Endothelial cell of umbilical vein (primary cell): ENCODE measurements around the gene SENP7. TPM values are rescaled to one million over a fixed set of nuclear protein-coding genes. Genes with fewer than 3 reads are reported as not detected.
A peak's percentile ranks its signal among the peaks of the same experiment; 100 is the strongest.

Experiments used
- BruUV-seq: library from RNA; stranded (reverse); fragments of 400-500 nt; replicated peaks from 2 replicates; lab custom pipeline; 2021; lab: Mats Ljungman, UMichigan
- CTCF ChIA-PET: fragments of 300-600, 350-600 bp; sonication (Branson Sonifier 250); formaldehyde crosslinking; loops from one replicate; lab custom pipeline; 2021; ENCODE audit warnings: antibody characterized with exemption, inconsistent platforms; lab: Charles Lee
- POLR2A ChIA-PET: fragments of 300-600, 350-600 bp; sonication (Branson Sonifier 250); formaldehyde crosslinking; loops from one replicate; lab custom pipeline; 2021; ENCODE audit warnings: antibody characterized with exemption, inconsistent platforms; lab: Charles Lee
- DNase-seq: peaks from one replicate; pipeline ENCODE4 v3.0.0-alpha.2; 2011; ENCODE audit warnings: low read depth, low spot score
- FAIRE-seq: peaks from 2 replicates; lab custom pipeline; 2011; peaks lifted over from hg19 to GRCh38; lab: Jason Lieb, UNC
- H2AFZ ChIP-seq: 2 replicates; pipeline ENCODE4 v1.6.0; 2012; ENCODE audit warnings: low read depth, low read length, control low read depth, inconsistent platforms
- H3K27ac ChIP-seq: 2 replicates; pipeline ENCODE4 v1.5.1; 2011; ENCODE audit warnings: low read depth, mild to moderate bottlenecking, control low read depth, low read length, moderate library complexity; ENCODE audit not compliant: insufficient read depth
- H3K27me3 ChIP-seq, 2 experiments: 2 replicates each; pipeline versions ENCODE4 v1.6.0 to v1.6.1; 2011; ENCODE audit warnings: low read length in 2 of 2, mixed read lengths in 1 of 2; ENCODE audit not compliant: control insufficient read depth in 2 of 2, insufficient read depth in 2 of 2
- H3K36me3 ChIP-seq, 2 experiments: 2 replicates in 1 of 2; 3 replicates in 1 of 2; pipeline ENCODE4 v1.5.1; 2011; ENCODE audit warnings: low read length in 2 of 2, mild to moderate bottlenecking in 1 of 2, moderate library complexity in 1 of 2; ENCODE audit not compliant: control insufficient read depth in 2 of 2, insufficient read depth in 2 of 2; ENCODE audit errors: extremely low read depth in 1 of 2
- H3K4me1 ChIP-seq: 3 replicates; pipeline ENCODE4 v1.5.1; 2011; ENCODE audit warnings: mild to moderate bottlenecking, low read length; ENCODE audit not compliant: control insufficient read depth, insufficient read depth; ENCODE audit errors: extremely low read depth
- H3K4me2 ChIP-seq: 2 replicates; pipeline ENCODE4 v1.6.1; 2011; ENCODE audit warnings: low read length, control low read depth, mixed read lengths; ENCODE audit not compliant: insufficient read depth
- H3K4me3 ChIP-seq, 3 experiments: fragments of 200-600 bp in 1 of 3; sonication (generic), shearing (Covaris generic) in 1 of 3; replicated peaks in 1 of 3; 2 replicates each; pipeline ENCODE4 v1.5.1; 2011 to 2016; ENCODE audit warnings: control low read depth in 3 of 3, low read length in 3 of 3, mild to moderate bottlenecking in 2 of 3, inconsistent platforms in 1 of 3, low read depth in 1 of 3, moderate library complexity in 1 of 3; ENCODE audit not compliant: insufficient read depth in 1 of 3
- H3K79me2 ChIP-seq: 2 replicates; pipeline ENCODE4 v1.6.0; 2012; ENCODE audit warnings: low read length, inconsistent platforms; ENCODE audit not compliant: control insufficient read depth, insufficient read depth
- H3K9ac ChIP-seq: replicated peaks from 2 replicates; pipeline ENCODE3; 2011; ENCODE audit warnings: low read length, control low read depth; ENCODE audit not compliant: insufficient read depth; ENCODE audit errors: extremely low read depth
- H3K9me1 ChIP-seq: replicated peaks from 3 replicates; pipeline ENCODE4 v1.6.0; 2011; ENCODE audit warnings: mild to moderate bottlenecking, low read length; ENCODE audit not compliant: control insufficient read depth, insufficient read depth; ENCODE audit errors: extremely low read depth
- H3K9me3 ChIP-seq: replicated peaks from 2 replicates; pipeline ENCODE4 v1.5.1; 2012; ENCODE audit warnings: low read length, inconsistent platforms; ENCODE audit not compliant: control insufficient read depth, insufficient read depth
- H4K20me1 ChIP-seq: replicated peaks from 2 replicates; pipeline ENCODE3; 2011; ENCODE audit warnings: mild to moderate bottlenecking, low read length; ENCODE audit not compliant: control insufficient read depth, insufficient read depth; ENCODE audit errors: extremely low read depth
- EZH2 ChIP-seq: IDR thresholded peaks from 2 replicates; pipeline ENCODE4 v1.6.1; 2012; ENCODE audit warnings: borderline replicate concordance, low read depth, mild to moderate bottlenecking, moderate library complexity, low read length, inconsistent platforms; ENCODE audit not compliant: severe bottlenecking
- FOS ChIP-seq: IDR thresholded peaks from 2 replicates; pipeline ENCODE4 v1.6.1; 2011; ENCODE audit warnings: mild to moderate bottlenecking, low read length, moderate library complexity, borderline replicate concordance; ENCODE audit not compliant: insufficient read depth
- POLR2A ChIP-seq: IDR thresholded peaks from 2 replicates; pipeline ENCODE4 v1.6.1; 2012; ENCODE audit warnings: low read depth, mild to moderate bottlenecking, control low read depth, low read length
- POLR2AphosphoS5 ChIP-seq: IDR thresholded peaks from 2 replicates; pipeline ENCODE4 v1.6.1; 2012; ENCODE audit warnings: low read depth, mild to moderate bottlenecking, control low read depth, low read length, moderate library complexity; ENCODE audit not compliant: insufficient read depth
- dilution Hi-C: fragments of 300-500 bp; cut with MboI; formaldehyde crosslinking; loops from one replicate; pipeline ENCODE4 v1.15.0; 2019; ENCODE audit warnings: low sequenced_read_pairs; ENCODE audit not compliant: extremely low pct_ligation_motif_present
- intact Hi-C: fragments of 100-400 bp; cut with micrococcal nuclease; formaldehyde crosslinking; loops from one replicate; pipeline ENCODE4 v1.10.0; 2022
- polyA plus RNA-seq, 4 experiments: library from polyadenylated mRNA; depleted of rRNA in 3 of 4; stranded (reverse) in 3 of 4; unstranded in 1 of 4; fragments of >200 nt; gene quantifications; 2 replicates each; pipeline versions ENCODE4 v1.2.1 to v1.2.3, GENCODE V29; 2011 to 2012; ENCODE audit warnings: missing spikeins in 1 of 4
- total RNA-seq: library from RNA; stranded (reverse); gene quantifications from 2 replicates; pipeline ENCODE4 v1.2.3, GENCODE V29; 2021

The SENP7 gene
- total and polyA plus RNA-seq, 2 donors (not counting 3 experiments of a cell fraction or from before 2014, with no cell fraction given) = 5.1 to 18.7 TPM

DNA sequence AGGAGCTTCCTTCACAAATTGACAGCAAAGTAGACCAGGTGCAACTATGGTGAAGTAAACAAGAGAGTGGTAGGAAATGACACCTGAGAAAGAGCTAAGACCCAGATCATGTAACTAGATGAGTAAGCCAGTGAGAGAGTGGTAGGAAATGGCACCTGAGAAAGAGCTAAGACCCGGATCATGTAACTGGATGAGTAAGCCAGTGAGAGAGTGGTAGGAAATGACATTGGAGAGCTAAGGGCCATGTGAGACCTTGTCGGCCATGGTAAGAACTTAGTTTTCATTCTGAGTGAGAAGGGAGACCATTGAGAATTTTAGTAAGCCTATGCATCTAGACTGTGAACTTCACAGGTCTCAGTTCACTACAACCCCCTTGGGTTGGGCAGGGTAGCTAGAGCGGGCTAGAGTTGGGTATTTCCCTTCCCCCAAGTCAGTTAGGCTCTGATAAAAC is 5.4 kb upstream of the SENP7 start:
- Histone ChIP-seq H3K79me2 (no peaks in the 10 kb centered on the region), H4K20me1 (no peaks in the 10 kb centered on the region), H3K27ac (no peak overlapping the region), H3K9me1 (no peaks in the 10 kb centered on the region), H3K4me2 (peak overlapping the region; percentile 21), H3K36me3 (no peaks in the 10 kb centered on the region), H3K27me3 (no peaks in the 10 kb centered on the region), H3K9me3 (no peaks in the 10 kb centered on the region), H3K4me3 (no peak overlapping the region), H3K4me1 (peaks cover 42% of the 10 kb centered on the region), H3K9ac (no peak overlapping the region), H2AFZ (peak overlapping the region; percentile 60)
- FAIRE-seq (no peak), DNase-seq (peak; percentile 30)
- POLR2A ChIA-PET = no interaction called here
- no TSS peak for BruUV-seq
- CTCF ChIA-PET = interaction anchor here (1.6 kb wide), 1 partner anchor 55 kb away, joined by 7 read pairs; the partner anchor contains the start of gene PCNP
- TF ChIP-seq FOS (peak; percentile 50), POLR2AphosphoS5 (no peak)
- intact Hi-C loops = no loop called here
- dilution Hi-C loops = no loop called here

GRCh38 chr3:101513419-101513986 is 491 bp upstream of the SENP7 start:
- no peak for DNase-seq
- Histone ChIP-seq H3K4me3 (peak overlapping the region; percentile 70 to 91 (median 74)), H2AFZ (peak overlapping the region; percentile 47), H3K9ac (peak overlapping the region; percentile 98), H3K27ac (peak overlapping the region; percentile 93), H3K4me1 (peaks cover 18% of the 10 kb centered on the region), H3K36me3 (no peaks in the 10 kb centered on the region), H3K79me2 (peaks cover 3% of the 10 kb centered on the region), H3K9me3 (no peaks in the 10 kb centered on the region), H3K9me1 (no peaks in the 10 kb centered on the region), H3K27me3 (no peaks in the 10 kb centered on the region), H3K4me2 (peak overlapping the region; percentile 96), H4K20me1 (no peaks in the 10 kb centered on the region)
- intact Hi-C loops (loop anchor here (1.0 kb wide), 2 partner anchors 8 to 48 kb away; partner anchors contain the start of gene TRMT10C), dilution Hi-C loops (no loop called here)
- TF ChIP-seq FOS (no peak), POLR2A (peak; percentile 75), EZH2 (no peak)
- BruUV-seq = TSS peak; percentile 93
- CTCF ChIA-PET = interaction anchor here (1.1 to 1.5 kb wide), 3 partner anchors 8 to 163 kb away, joined by 3 to 6 read pairs (median 5); partner anchors contain the start of genes PCNP and ZBTB11
- POLR2A ChIA-PET = interaction anchor here (0.9 to 1.3 kb wide), 4 partner anchors 8 to 60 kb away, joined by 3 to 4 read pairs (median 3); partner anchors contain the start of gene PCNP
- no peak for FAIRE-seq
